ENCODE results near the gene NUDT15.
A peak's percentile ranks its signal among the peaks of the same experiment; 100 is the strongest.

The NUDT15 gene

GRCh38 chr13:48072787-48073186 is 35.3 kb downstream of the NUDT15 start:
- no peak for DNase-seq (ENCODE audit: low read depth)
- no peak for TF ChIP-seq CTCF (conservative IDR thresholded peaks at IDR 0.05; ENCODE audit: control insufficient read depth, insufficient read depth, low read depth, low read length)
- H3K4me3 ChIP-seq (ENCODE audit: control insufficient read depth, low read depth, low read length) = no peak overlapping the region

GRCh38 chr13:48074006-48074405 is 36.5 kb downstream of the NUDT15 start:
- TF ChIP-seq CTCF (conservative IDR thresholded peaks at IDR 0.05; ENCODE audit: control insufficient read depth, insufficient read depth, low read depth, low read length) = no peak
- no peak overlapping the region for H3K4me3 ChIP-seq (ENCODE audit: control insufficient read depth, low read depth, low read length)
- DNase-seq (ENCODE audit: low read depth) = no peak

GRCh38 chr13:48078251-48078656 is 40.7 kb downstream of the NUDT15 start:
- TF ChIP-seq CTCF (conservative IDR thresholded peaks at IDR 0.05; ENCODE audit: control insufficient read depth, insufficient read depth, low read depth, low read length) = peak; percentile 7
- no peak for DNase-seq (ENCODE audit: low read depth)
- H3K4me3 ChIP-seq (ENCODE audit: control insufficient read depth, low read depth, low read length) = no peak overlapping the region

- TF ChIP-seq CTCF (conservative IDR thresholded peaks at IDR 0.05; ENCODE audit: control insufficient read depth, insufficient read depth, low read depth, low read length) = no peak
- no peak for DNase-seq (ENCODE audit: low read depth)
These were observed 44.2 kb downstream of the NUDT15 start for GRCh38 chr13:48081739-48082138.

GRCh38 chr13:48086272-48086671 is 48.7 kb downstream of the NUDT15 start:
- DNase-seq (ENCODE audit: low read depth) = no peak
- H3K4me3 ChIP-seq (ENCODE audit: control insufficient read depth, low read depth, low read length) = no peak overlapping the region
- no peak for TF ChIP-seq CTCF (conservative IDR thresholded peaks at IDR 0.05; ENCODE audit: control insufficient read depth, insufficient read depth, low read depth, low read length)

More at GRCh38 chr13:48081739-48082138, 44.2 kb downstream of the NUDT15 start:
- H3K4me3 ChIP-seq (ENCODE audit: control insufficient read depth, low read depth, low read length) = no peak overlapping the region

GRCh38 chr13:48093588-48093987 is 56.1 kb downstream of the NUDT15 start:
- no peak for DNase-seq (ENCODE audit: low read depth)
- no peak for TF ChIP-seq CTCF (conservative IDR thresholded peaks at IDR 0.05; ENCODE audit: control insufficient read depth, insufficient read depth, low read depth, low read length)
- peak overlapping the region; percentile 92 for H3K4me3 ChIP-seq (ENCODE audit: control insufficient read depth, low read depth, low read length)

GRCh38 chr13:48094404-48094780 is 56.9 kb downstream of the NUDT15 start:
- H3K4me3 ChIP-seq (ENCODE audit: control insufficient read depth, low read depth, low read length) = peak overlapping the region; percentile 92
- no peak for TF ChIP-seq CTCF (conservative IDR thresholded peaks at IDR 0.05; ENCODE audit: control insufficient read depth, insufficient read depth, low read depth, low read length)
- DNase-seq (ENCODE audit: low read depth) = no peak

Measured in fibroblast of mammary gland (primary cell).